ENCODE data around the gene LSAMP.

The LSAMP gene

GRCh38 chr3:116341381-116341780, 103.9 kb downstream of the LSAMP start:
- Histone ChIP-seq H3K14ac (ENCODE audit: low read length in 2 of 2) (no peak overlapping the region), H3K9me3 (ENCODE audit: control insufficient read depth, low read length) (no peaks in the 10 kb centered on the region), H3K36me3 (ENCODE audit: control insufficient read depth in 1 of 2, insufficient read depth in 2 of 2, low read depth in 1 of 2, low read length in 2 of 2) (no peaks in the 10 kb centered on the region), H3K23ac (ENCODE audit: low read length in 2 of 2) (no peak overlapping the region), H3K27me3 (ENCODE audit: control insufficient read depth in 1 of 2, insufficient read depth in 1 of 2, low read length in 2 of 2) (no peaks in the 10 kb centered on the region), H2BK120ac (ENCODE audit: low read depth, low read length) (no peak overlapping the region), H3K4me2 (ENCODE audit: low read length, poor library complexity, severe bottlenecking) (no peak overlapping the region), H3K27ac (ENCODE audit: low read length, poor library complexity, severe bottlenecking) (no peak overlapping the region), H2BK12ac (ENCODE audit: low read length in 2 of 2) (no peak overlapping the region), H3K9ac (ENCODE audit: low read length) (no peak overlapping the region), H3K4ac (ENCODE audit: low read depth in 1 of 2, low read length in 2 of 2) (no peak overlapping the region), H2AK5ac (ENCODE audit: low read length, severe bottlenecking) (no peak overlapping the region), H3K4me3 (ENCODE audit: insufficient read depth in 1 of 2, low read depth in 1 of 2, low read length in 2 of 2) (no peak overlapping the region), H2BK5ac (ENCODE audit: low read depth, low read length, poor library complexity, severe bottlenecking) (no peak overlapping the region), H2AFZ (ENCODE audit: low read depth, low read length) (no peak overlapping the region), H3K4me1 (ENCODE audit: control insufficient read depth, insufficient read depth, low read depth, low read length) (no peaks in the 10 kb centered on the region), H3K18ac (ENCODE audit: low read depth in 1 of 2, low read length in 2 of 2) (no peak overlapping the region), H3K79me1 (replicated peaks; ENCODE audit: low read length, poor library complexity, severe bottlenecking) (peaks cover 8% of the 10 kb centered on the region), H4K91ac (ENCODE audit: low read length) (no peak overlapping the region), H2BK15ac (ENCODE audit: low read depth, poor library complexity, severe bottlenecking) (no peak overlapping the region), H4K8ac (ENCODE audit: low read length) (no peak overlapping the region)
- WGBS = 86% methylated on average over 2 of the region's 2 CpGs
- no peak for DNase-seq

GRCh38 chr3:116340680-116341216, 104.5 kb downstream of the LSAMP start:
- no peak overlapping the region for H3K4me3 ChIP-seq (ENCODE audit: insufficient read depth in 1 of 2, low read depth in 1 of 2, low read length in 2 of 2)
- H2BK120ac ChIP-seq (ENCODE audit: low read depth, low read length) = no peak overlapping the region
- no peak overlapping the region for H3K4me2 ChIP-seq (ENCODE audit: low read length, poor library complexity, severe bottlenecking)
- no peak overlapping the region for H4K8ac ChIP-seq (ENCODE audit: low read length)
- H2AK5ac ChIP-seq (ENCODE audit: low read length, severe bottlenecking) = no peak overlapping the region
- no peak overlapping the region for H3K4ac ChIP-seq (ENCODE audit: low read depth in 1 of 2, low read length in 2 of 2)
- H3K14ac ChIP-seq (ENCODE audit: low read length in 2 of 2) = no peak overlapping the region
- no peaks in the 10 kb centered on the region for H3K27me3 ChIP-seq (ENCODE audit: control insufficient read depth in 1 of 2, insufficient read depth in 1 of 2, low read length in 2 of 2)
- H3K9ac ChIP-seq (ENCODE audit: low read length) = no peak overlapping the region
- no peak overlapping the region for H2AFZ ChIP-seq (ENCODE audit: low read depth, low read length)
- H3K23ac ChIP-seq (ENCODE audit: low read length in 2 of 2) = no peak overlapping the region
- H3K18ac ChIP-seq (ENCODE audit: low read depth in 1 of 2, low read length in 2 of 2) = no peak overlapping the region
- H3K9me3 ChIP-seq (ENCODE audit: control insufficient read depth, low read length) = no peaks in the 10 kb centered on the region
- no peak overlapping the region for H3K27ac ChIP-seq (ENCODE audit: low read length, poor library complexity, severe bottlenecking)
- no peak overlapping the region for H2BK12ac ChIP-seq (ENCODE audit: low read length in 2 of 2)
- H4K91ac ChIP-seq (ENCODE audit: low read length) = no peak overlapping the region
- no peaks in the 10 kb centered on the region for H3K4me1 ChIP-seq (ENCODE audit: control insufficient read depth, insufficient read depth, low read depth, low read length)
- no peak overlapping the region for H2BK5ac ChIP-seq (ENCODE audit: low read depth, low read length, poor library complexity, severe bottlenecking)
- H3K79me1 ChIP-seq (replicated peaks; ENCODE audit: low read length, poor library complexity, severe bottlenecking) = peaks cover 8% of the 10 kb centered on the region
- H3K36me3 ChIP-seq (ENCODE audit: control insufficient read depth in 1 of 2, insufficient read depth in 2 of 2, low read depth in 1 of 2, low read length in 2 of 2) = no peaks in the 10 kb centered on the region
- WGBS = 84% methylated on average over 1 of the region's 1 CpG
- H2BK15ac ChIP-seq (ENCODE audit: low read depth, poor library complexity, severe bottlenecking) = no peak overlapping the region
- DNase-seq = peak; percentile 6

GRCh38 chr3:116339441-116340028, 105.8 kb downstream of the LSAMP start:
- H3K4me3 ChIP-seq (ENCODE audit: insufficient read depth in 1 of 2, low read depth in 1 of 2, low read length in 2 of 2) = no peak overlapping the region
- H2AFZ ChIP-seq (ENCODE audit: low read depth, low read length) = no peak overlapping the region
- H3K4me1 ChIP-seq (ENCODE audit: control insufficient read depth, insufficient read depth, low read depth, low read length) = no peaks in the 10 kb centered on the region
- 86% methylated on average over 3 of the region's 4 CpGs for WGBS
- H3K27me3 ChIP-seq (ENCODE audit: control insufficient read depth in 1 of 2, insufficient read depth in 1 of 2, low read length in 2 of 2) = no peaks in the 10 kb centered on the region
- H4K8ac ChIP-seq (ENCODE audit: low read length) = no peak overlapping the region
- H3K9ac ChIP-seq (ENCODE audit: low read length) = peak overlapping the region; percentile 58
- H3K4me2 ChIP-seq (ENCODE audit: low read length, poor library complexity, severe bottlenecking) = no peak overlapping the region
- no peak overlapping the region for H2BK5ac ChIP-seq (ENCODE audit: low read depth, low read length, poor library complexity, severe bottlenecking)
- H3K18ac ChIP-seq (ENCODE audit: low read depth in 1 of 2, low read length in 2 of 2) = no peak overlapping the region
- H3K79me1 ChIP-seq (replicated peaks; ENCODE audit: low read length, poor library complexity, severe bottlenecking) = peaks cover 8% of the 10 kb centered on the region
- H3K4ac ChIP-seq (ENCODE audit: low read depth in 1 of 2, low read length in 2 of 2) = no peak overlapping the region
- no peak overlapping the region for H4K91ac ChIP-seq (ENCODE audit: low read length)
- DNase-seq = peak; percentile 48
- H3K27ac ChIP-seq (ENCODE audit: low read length, poor library complexity, severe bottlenecking) = no peak overlapping the region
- no peak overlapping the region for H2BK120ac ChIP-seq (ENCODE audit: low read depth, low read length)
- no peak overlapping the region for H2AK5ac ChIP-seq (ENCODE audit: low read length, severe bottlenecking)
- no peaks in the 10 kb centered on the region for H3K9me3 ChIP-seq (ENCODE audit: control insufficient read depth, low read length)
- no peak overlapping the region for H3K14ac ChIP-seq (ENCODE audit: low read length in 2 of 2)
- H3K23ac ChIP-seq (ENCODE audit: low read length in 2 of 2) = no peak overlapping the region
- H2BK12ac ChIP-seq (ENCODE audit: low read length in 2 of 2) = no peak overlapping the region
- no peak overlapping the region for H2BK15ac ChIP-seq (ENCODE audit: low read depth, poor library complexity, severe bottlenecking)
- no peaks in the 10 kb centered on the region for H3K36me3 ChIP-seq (ENCODE audit: control insufficient read depth in 1 of 2, insufficient read depth in 2 of 2, low read depth in 1 of 2, low read length in 2 of 2)

- Histone ChIP-seq H3K14ac (ENCODE audit: low read length in 2 of 2) (no peak overlapping the region), H3K27ac (ENCODE audit: low read length, poor library complexity, severe bottlenecking) (no peak overlapping the region), H4K91ac (ENCODE audit: low read length) (no peak overlapping the region), H2BK12ac (ENCODE audit: low read length in 2 of 2) (no peak overlapping the region), H3K79me1 (replicated peaks; ENCODE audit: low read length, poor library complexity, severe bottlenecking) (peaks cover 8% of the 10 kb centered on the region), H2AK5ac (ENCODE audit: low read length, severe bottlenecking) (no peak overlapping the region), H2BK15ac (ENCODE audit: low read depth, poor library complexity, severe bottlenecking) (no peak overlapping the region), H3K18ac (ENCODE audit: low read depth in 1 of 2, low read length in 2 of 2) (no peak overlapping the region), H3K23ac (ENCODE audit: low read length in 2 of 2) (no peak overlapping the region), H2BK5ac (ENCODE audit: low read depth, low read length, poor library complexity, severe bottlenecking) (no peak overlapping the region), H2AFZ (ENCODE audit: low read depth, low read length) (no peak overlapping the region), H3K4ac (ENCODE audit: low read depth in 1 of 2, low read length in 2 of 2) (no peak overlapping the region), H3K9ac (ENCODE audit: low read length) (no peak overlapping the region), H3K27me3 (ENCODE audit: control insufficient read depth in 1 of 2, insufficient read depth in 1 of 2, low read length in 2 of 2) (no peaks in the 10 kb centered on the region), H3K36me3 (ENCODE audit: control insufficient read depth in 1 of 2, insufficient read depth in 2 of 2, low read depth in 1 of 2, low read length in 2 of 2) (no peaks in the 10 kb centered on the region), H4K8ac (ENCODE audit: low read length) (no peak overlapping the region), H3K9me3 (ENCODE audit: control insufficient read depth, low read length) (no peaks in the 10 kb centered on the region), H3K4me1 (ENCODE audit: control insufficient read depth, insufficient read depth, low read depth, low read length) (no peaks in the 10 kb centered on the region), H2BK120ac (ENCODE audit: low read depth, low read length) (no peak overlapping the region), H3K4me2 (ENCODE audit: low read length, poor library complexity, severe bottlenecking) (no peak overlapping the region), H3K4me3 (ENCODE audit: insufficient read depth in 1 of 2, low read depth in 1 of 2, low read length in 2 of 2) (no peak overlapping the region)
- no peak for DNase-seq
- 35% methylated on average over 2 of the region's 3 CpGs for WGBS
These were observed 106.6 kb downstream of the LSAMP start for GRCh38 chr3:116338713-116339112.

Measured in mesenchymal stem cell (in vitro differentiated cells and primary cell).